Ovary (tissue), 3 donors: Measurements from ENCODE around the gene IP6K1.

Experiments used
- CTCF ChIP-seq, 3 donors: fragments of 450-650 bp in 2 of 3; fragments of 200-600 bp in 1 of 3; IDR thresholded peaks; one replicate each; pipeline versions ENCODE4 v1.5.1 to v1.8.0; 2016 to 2022; ENCODE audit warnings: antibody characterized with exemption in 3 of 3, mild to moderate bottlenecking in 1 of 3
- EP300 ChIP-seq: sonication (generic); formaldehyde crosslinking; IDR thresholded peaks from one replicate; pipeline ENCODE4 v1.6.1; 2017; ENCODE audit warnings: antibody characterized with exemption
- POLR2A ChIP-seq: fragments of 450-650 bp; IDR thresholded peaks from one replicate; pipeline ENCODE4 v1.6.1; 2017; ENCODE audit warnings: antibody characterized with exemption, mild to moderate bottlenecking, moderate library complexity
- donor health status: DM: no; HTN: no; CAD: no.

- TF ChIP-seq CTCF (IDR thresholded peaks at IDR 0.05) (no peak), POLR2A (no peak), EP300 (no peak)
These were observed 5.2 kb upstream of the IP6K1 start for GRCh38 chr3:49791571-49791970.
